ENCODE measurements around the gene RAPGEF2.

DNA sequence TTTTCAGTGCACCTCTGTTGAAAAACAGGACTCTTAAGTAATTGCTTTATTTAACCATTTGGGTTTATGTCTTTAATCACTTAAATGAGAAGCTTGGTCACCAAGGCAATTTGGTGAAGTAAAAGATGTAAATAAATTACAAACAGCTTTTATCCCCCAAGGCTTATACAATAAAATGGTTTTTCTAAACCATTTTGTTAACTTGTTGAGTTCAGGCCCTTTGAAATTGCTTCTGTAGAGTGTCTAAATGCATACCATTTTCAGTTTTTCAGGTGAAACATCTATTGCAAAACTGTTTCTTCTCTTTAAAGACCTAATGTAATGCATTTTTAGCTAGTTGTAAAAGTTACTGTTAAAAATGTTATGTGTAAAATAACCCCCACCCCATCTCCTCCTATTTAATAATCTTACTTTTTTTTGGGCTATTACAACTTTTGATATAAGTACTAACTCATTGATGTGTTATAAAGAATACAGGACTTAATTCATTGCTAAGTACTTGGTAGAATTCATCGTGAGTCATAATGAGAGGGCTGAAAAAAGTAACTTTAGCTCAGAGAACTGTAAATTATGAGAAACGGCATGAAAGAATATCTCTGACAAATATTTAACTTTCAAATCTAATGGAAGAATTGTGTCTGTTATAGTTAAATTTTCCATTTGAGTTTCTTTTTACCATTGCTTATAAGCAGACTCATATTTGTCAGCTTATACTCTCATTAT is 4.5 kb downstream of the RAPGEF2 start:
- TF ChIP-seq, protein P1, sequence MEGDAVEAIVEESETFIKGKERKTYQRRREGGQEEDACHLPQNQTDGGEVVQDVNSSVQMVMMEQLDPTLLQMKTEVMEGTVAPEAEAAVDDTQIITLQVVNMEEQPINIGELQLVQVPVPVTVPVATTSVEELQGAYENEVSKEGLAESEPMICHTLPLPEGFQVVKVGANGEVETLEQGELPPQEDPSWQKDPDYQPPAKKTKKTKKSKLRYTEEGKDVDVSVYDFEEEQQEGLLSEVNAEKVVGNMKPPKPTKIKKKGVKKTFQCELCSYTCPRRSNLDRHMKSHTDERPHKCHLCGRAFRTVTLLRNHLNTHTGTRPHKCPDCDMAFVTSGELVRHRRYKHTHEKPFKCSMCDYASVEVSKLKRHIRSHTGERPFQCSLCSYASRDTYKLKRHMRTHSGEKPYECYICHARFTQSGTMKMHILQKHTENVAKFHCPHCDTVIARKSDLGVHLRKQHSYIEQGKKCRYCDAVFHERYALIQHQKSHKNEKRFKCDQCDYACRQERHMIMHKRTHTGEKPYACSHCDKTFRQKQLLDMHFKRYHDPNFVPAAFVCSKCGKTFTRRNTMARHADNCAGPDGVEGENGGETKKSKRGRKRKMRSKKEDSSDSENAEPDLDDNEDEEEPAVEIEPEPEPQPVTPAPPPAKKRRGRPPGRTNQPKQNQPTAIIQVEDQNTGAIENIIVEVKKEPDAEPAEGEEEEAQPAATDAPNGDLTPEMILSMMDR (conservative IDR thresholded peaks at IDR 0.05; ENCODE audit: low read depth, low read length): no peak
- TF ChIP-seq EZH2phosphoT487 (IDR thresholded peaks at IDR 0.05; ENCODE audit: borderline replicate concordance, low read length) (no peak), EZH2 (IDR thresholded peaks at IDR 0.05; ENCODE audit: low read length, unreplicated experiment) (no peak)
